Gastrocnemius medialis (tissue), 4 donors: Measurements from ENCODE around the gene THRB.

Experiments used
- POLR2A ChIP-seq, 2 donors: fragments of 450-650 bp; IDR thresholded peaks; one replicate each; pipeline ENCODE4 v1.6.1; 2017; ENCODE audit warnings: antibody characterized with exemption in 2 of 2, mild to moderate bottlenecking in 2 of 2, moderate library complexity in 2 of 2
- TF ChIP-seq, protein P1 (sequence below), 5 experiments: fragments of 450-650 bp in 3 of 5; fragments of 200-600 bp in 2 of 5; sonication (generic) in 2 of 5; IDR thresholded peaks in 4 of 5; conservative IDR thresholded peaks in 1 of 5; 1 replicate in 4 of 5; 2 replicates in 1 of 5; pipeline ENCODE4 v1.5.1; 2016 to 2019; ENCODE audit warnings: antibody characterized with exemption in 5 of 5, mild to moderate bottlenecking in 3 of 5, moderate library complexity in 3 of 5

GRCh38 chr3:24154781-24155180, 339.9 kb downstream of the THRB start:
- TF ChIP-seq, protein P1, sequence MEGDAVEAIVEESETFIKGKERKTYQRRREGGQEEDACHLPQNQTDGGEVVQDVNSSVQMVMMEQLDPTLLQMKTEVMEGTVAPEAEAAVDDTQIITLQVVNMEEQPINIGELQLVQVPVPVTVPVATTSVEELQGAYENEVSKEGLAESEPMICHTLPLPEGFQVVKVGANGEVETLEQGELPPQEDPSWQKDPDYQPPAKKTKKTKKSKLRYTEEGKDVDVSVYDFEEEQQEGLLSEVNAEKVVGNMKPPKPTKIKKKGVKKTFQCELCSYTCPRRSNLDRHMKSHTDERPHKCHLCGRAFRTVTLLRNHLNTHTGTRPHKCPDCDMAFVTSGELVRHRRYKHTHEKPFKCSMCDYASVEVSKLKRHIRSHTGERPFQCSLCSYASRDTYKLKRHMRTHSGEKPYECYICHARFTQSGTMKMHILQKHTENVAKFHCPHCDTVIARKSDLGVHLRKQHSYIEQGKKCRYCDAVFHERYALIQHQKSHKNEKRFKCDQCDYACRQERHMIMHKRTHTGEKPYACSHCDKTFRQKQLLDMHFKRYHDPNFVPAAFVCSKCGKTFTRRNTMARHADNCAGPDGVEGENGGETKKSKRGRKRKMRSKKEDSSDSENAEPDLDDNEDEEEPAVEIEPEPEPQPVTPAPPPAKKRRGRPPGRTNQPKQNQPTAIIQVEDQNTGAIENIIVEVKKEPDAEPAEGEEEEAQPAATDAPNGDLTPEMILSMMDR (IDR thresholded peaks at IDR 0.05 in 4 of 5, conservative IDR thresholded peaks at IDR 0.05 in 1 of 5) = no peak
- no peak for TF ChIP-seq POLR2A (IDR thresholded peaks at IDR 0.05)
